NT2/D1 (cell line): ENCODE measurements around the gene KRTAP2-3.

Experiments
- DNase-seq: peaks from one replicate; pipeline ENCODE4 v3.0.0-alpha.2; 2011; ENCODE audit warnings: low read depth, low spot score
- H3K27me3 ChIP-seq: 2 replicates; pipeline ENCODE4 v1.6.0; 2011; ENCODE audit warnings: mild to moderate bottlenecking; ENCODE audit not compliant: insufficient read length, insufficient read depth
- H3K36me3 ChIP-seq: 2 replicates; pipeline ENCODE4 v1.6.1; 2011; ENCODE audit warnings: mild to moderate bottlenecking, low read length, mixed read lengths; ENCODE audit not compliant: insufficient read depth, insufficient read length
- H3K4me1 ChIP-seq: 2 replicates; pipeline ENCODE4 v1.5.1; 2011; ENCODE audit not compliant: insufficient read depth, insufficient read length
- H3K4me3 ChIP-seq: 2 replicates; pipeline ENCODE4 v1.5.1; 2011; ENCODE audit warnings: low read depth; ENCODE audit not compliant: insufficient read length
- H3K9ac ChIP-seq: 2 replicates; pipeline ENCODE4 v1.6.0; 2011; ENCODE audit warnings: low read depth; ENCODE audit not compliant: insufficient read length
- H3K9me3 ChIP-seq: 2 replicates; pipeline ENCODE4 v1.5.1; 2011; ENCODE audit warnings: mild to moderate bottlenecking, low read length; ENCODE audit not compliant: insufficient read depth
- SUZ12 ChIP-seq: IDR thresholded peaks from 2 replicates; pipeline ENCODE4 v1.6.1; 2011; ENCODE audit not compliant: insufficient read length, insufficient read depth; ENCODE audit errors: extremely low read depth
- YY1 ChIP-seq: IDR thresholded peaks from 2 replicates; pipeline ENCODE4 v1.6.1; 2011; ENCODE audit not compliant: insufficient read length, insufficient read depth
- ZNF274 ChIP-seq: IDR thresholded peaks from 2 replicates; pipeline ENCODE4 v1.6.1; 2011; ENCODE audit warnings: mild to moderate bottlenecking, low read depth, low read length

The KRTAP2-3 gene

DNA sequence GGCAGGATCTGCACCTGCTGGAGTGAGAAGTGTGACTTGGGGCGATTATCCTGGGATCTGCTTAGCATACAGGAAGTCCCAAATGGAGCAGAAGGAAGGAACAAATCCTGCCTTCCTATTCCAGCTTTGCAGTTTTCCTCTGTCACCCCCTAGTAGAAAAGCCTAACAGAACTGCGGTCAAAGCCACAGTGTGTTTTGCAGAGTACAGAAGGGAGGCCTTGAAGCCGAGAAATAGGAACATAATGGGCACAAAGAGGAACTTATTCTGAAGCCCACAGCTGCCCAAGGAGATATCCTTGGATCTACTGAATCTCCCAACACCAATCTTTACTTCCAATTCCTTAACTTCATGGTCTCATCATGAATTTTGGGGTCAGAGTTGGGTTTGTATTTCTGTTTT is 41.4 kb downstream of the KRTAP2-3 start:
- Histone ChIP-seq H3K27me3 (no peaks in the 10 kb centered on the region), H3K9me3 (no peaks in the 10 kb centered on the region), H3K4me1 (no peaks in the 10 kb centered on the region), H3K4me3 (no peak overlapping the region), H3K9ac (no peak overlapping the region), H3K36me3 (no peaks in the 10 kb centered on the region)
- TF ChIP-seq ZNF274 (no peak), SUZ12 (no peak), YY1 (no peak)
- DNase-seq: no peak

- Histone ChIP-seq H3K9me3 (no peaks in the 10 kb centered on the region), H3K27me3 (no peaks in the 10 kb centered on the region), H3K4me1 (no peaks in the 10 kb centered on the region), H3K9ac (no peak overlapping the region), H3K36me3 (no peaks in the 10 kb centered on the region), H3K4me3 (no peak overlapping the region)
- no peak for DNase-seq
- TF ChIP-seq YY1 (no peak), ZNF274 (no peak), SUZ12 (no peak)
These were observed 43.2 kb downstream of the KRTAP2-3 start for GRCh38 chr17:41016578-41017215.

DNA sequence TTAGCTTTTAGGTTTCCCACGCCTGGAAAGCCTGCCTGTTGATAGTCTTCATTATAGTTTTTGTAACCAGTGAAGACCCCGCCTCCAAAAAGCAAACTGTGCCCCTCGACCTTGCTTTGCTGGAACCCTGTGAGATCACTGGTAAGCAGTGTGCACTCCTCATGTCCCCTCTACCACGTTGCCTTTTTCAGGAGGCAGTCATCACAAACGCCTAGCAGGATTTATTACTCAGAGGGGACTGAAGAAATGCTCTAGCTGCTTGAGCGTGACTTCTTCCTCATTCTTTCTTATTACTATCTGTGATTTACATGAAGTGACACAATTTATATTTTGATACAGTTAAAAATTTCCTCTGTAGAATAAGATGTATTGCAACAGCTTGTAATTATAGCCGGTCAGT is 44.5 kb downstream of the KRTAP2-3 start:
- H3K9ac ChIP-seq: no peak overlapping the region
- H3K4me1 ChIP-seq: no peaks in the 10 kb centered on the region
- H3K27me3 ChIP-seq: no peaks in the 10 kb centered on the region
- H3K4me3 ChIP-seq: no peak overlapping the region
- H3K9me3 ChIP-seq: no peaks in the 10 kb centered on the region
- H3K36me3 ChIP-seq: no peaks in the 10 kb centered on the region
- TF ChIP-seq YY1 (no peak), SUZ12 (no peak), ZNF274 (no peak)
- no peak for DNase-seq

DNA sequence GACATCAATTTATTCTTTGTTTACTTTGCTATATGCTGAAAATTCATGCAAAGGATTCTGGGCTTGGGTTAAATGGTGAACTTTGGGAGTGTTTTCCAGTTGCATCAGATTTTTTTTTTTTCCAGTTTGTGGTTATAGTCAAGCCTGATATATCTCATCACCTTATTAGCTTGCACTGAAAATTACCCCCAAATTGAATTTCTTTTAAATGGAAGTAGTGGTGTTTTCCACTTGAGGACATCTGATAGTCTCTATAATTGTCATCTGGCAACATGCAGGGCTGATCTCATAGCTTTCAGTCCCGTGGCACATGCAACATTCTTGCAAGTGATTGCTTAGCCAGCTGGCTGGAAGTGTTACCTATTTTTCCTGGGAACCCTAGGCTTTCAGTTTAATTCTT is 46.3 kb downstream of the KRTAP2-3 start:
- no peak overlapping the region for H3K9ac ChIP-seq
- TF ChIP-seq SUZ12 (no peak), ZNF274 (no peak), YY1 (no peak)
- H3K4me3 ChIP-seq: no peak overlapping the region
- no peaks in the 10 kb centered on the region for H3K9me3 ChIP-seq
- H3K36me3 ChIP-seq: no peaks in the 10 kb centered on the region
- peaks cover 3% of the 10 kb centered on the region for H3K4me1 ChIP-seq
- no peaks in the 10 kb centered on the region for H3K27me3 ChIP-seq
- DNase-seq: no peak

- no peak for TF ChIP-seq YY1
- TF ChIP-seq ZNF274: no peak
- TF ChIP-seq SUZ12: no peak
- Histone ChIP-seq H3K9me3 (no peaks in the 10 kb centered on the region), H3K36me3 (no peaks in the 10 kb centered on the region), H3K27me3 (no peaks in the 10 kb centered on the region), H3K4me3 (no peak overlapping the region), H3K4me1 (peaks cover 4% of the 10 kb centered on the region), H3K9ac (no peak overlapping the region)
- DNase-seq: no peak
These were observed 46.7 kb downstream of the KRTAP2-3 start for GRCh38 chr17:41013181-41013580.

- Histone ChIP-seq H3K9ac (no peak overlapping the region), H3K4me1 (peaks cover 4% of the 10 kb centered on the region), H3K9me3 (no peaks in the 10 kb centered on the region), H3K4me3 (no peak overlapping the region), H3K27me3 (no peaks in the 10 kb centered on the region), H3K36me3 (no peaks in the 10 kb centered on the region)
- TF ChIP-seq YY1 (no peak), ZNF274 (no peak), SUZ12 (no peak)
- DNase-seq: no peak
These were observed 47.4 kb downstream of the KRTAP2-3 start for GRCh38 chr17:41012326-41013120.

- no peak overlapping the region for H3K4me3 ChIP-seq
- no peaks in the 10 kb centered on the region for H3K36me3 ChIP-seq
- no peak overlapping the region for H3K9ac ChIP-seq
- no peak for DNase-seq
- H3K9me3 ChIP-seq: no peaks in the 10 kb centered on the region
- H3K4me1 ChIP-seq: peaks cover 4% of the 10 kb centered on the region
- H3K27me3 ChIP-seq: no peaks in the 10 kb centered on the region
- TF ChIP-seq ZNF274 (no peak), SUZ12 (no peak), YY1 (no peak)
These were observed 49.5 kb downstream of the KRTAP2-3 start for GRCh38 chr17:41010441-41010840.
